HEK293 (cell line): ENCODE results near the gene RPL3.

Experiments used
- ATF2 ChIP-seq: fragments of 450-650 bp; formaldehyde crosslinking; IDR thresholded peaks from 2 replicates; pipeline ENCODE4 v1.5.1; 2016; ENCODE audit warnings: missing biosample characterization, missing genetic modification characterization, low read depth
- BCL11B ChIP-seq: fragments of 450-650 bp; formaldehyde crosslinking; IDR thresholded peaks from 2 replicates; pipeline ENCODE4 v1.5.1; 2016; ENCODE audit warnings: low read depth, missing biosample characterization, missing genetic modification characterization
- CTCF ChIP-seq: fragments of 450-650 bp; formaldehyde crosslinking; IDR thresholded peaks from 2 replicates; pipeline ENCODE4 v1.5.1; 2016; ENCODE audit warnings: missing biosample characterization, missing genetic modification characterization
- HOXA7 ChIP-seq: sonication (generic); formaldehyde crosslinking; IDR thresholded peaks from 2 replicates; pipeline ENCODE4 v1.8.1; 2022; ENCODE audit warnings: missing genetic modification reagents, borderline replicate concordance
- RBAK ChIP-seq: fragments of 450-650 bp; formaldehyde crosslinking; IDR thresholded peaks from 2 replicates; pipeline ENCODE4 v1.5.1; 2016; ENCODE audit warnings: missing biosample characterization, missing genetic modification characterization
- SCRT2 ChIP-seq: fragments of 450-650 bp; formaldehyde crosslinking; IDR thresholded peaks from 2 replicates; pipeline ENCODE4 v1.5.1; 2016; ENCODE audit warnings: missing biosample characterization, missing genetic modification characterization
- SETDB1 ChIP-seq: IDR thresholded peaks from one replicate; pipeline ENCODE4 v1.6.1; 2017; ENCODE audit warnings: mild to moderate bottlenecking, low read length, moderate library complexity, mixed read lengths; ENCODE audit not compliant: insufficient read length
- TCF7L2 ChIP-seq: IDR thresholded peaks from 2 replicates; pipeline ENCODE4 v1.6.1; 2011; ENCODE audit warnings: low read depth, mild to moderate bottlenecking, inconsistent platforms, low read length, moderate library complexity, borderline replicate concordance
- ZBTB11 ChIP-seq: fragments of 450-650 bp; formaldehyde crosslinking; conservative IDR thresholded peaks from 2 replicates; pipeline ENCODE4 v1.5.1; 2016; ENCODE audit warnings: low read depth, missing biosample characterization, missing genetic modification characterization
- ZBTB44 ChIP-seq: fragments of 450-650 bp; IDR thresholded peaks from 2 replicates; pipeline ENCODE4 v1.5.1; 2018; ENCODE audit warnings: missing biosample characterization, mild to moderate bottlenecking, missing genetic modification characterization
- ZFP37 ChIP-seq: fragments of 450-650 bp; formaldehyde crosslinking; IDR thresholded peaks from 2 replicates; pipeline ENCODE4 v1.5.1; 2016; ENCODE audit warnings: missing biosample characterization, missing genetic modification characterization
- ZNF140 ChIP-seq: fragments of 450-650 bp; formaldehyde crosslinking; IDR thresholded peaks from 2 replicates; pipeline ENCODE4 v1.5.1; 2016; ENCODE audit warnings: missing biosample characterization, missing genetic modification characterization
- ZNF146 ChIP-seq: fragments of 450-650 bp; formaldehyde crosslinking; IDR thresholded peaks from 2 replicates; pipeline ENCODE4 v1.5.1; 2016; ENCODE audit warnings: missing biosample characterization, missing genetic modification characterization
- ZNF16 ChIP-seq: fragments of 450-650 bp; formaldehyde crosslinking; IDR thresholded peaks from 2 replicates; pipeline ENCODE4 v1.5.1; 2016; ENCODE audit warnings: low read depth, missing biosample characterization, missing genetic modification characterization
- ZNF175 ChIP-seq: fragments of 450-650 bp; formaldehyde crosslinking; IDR thresholded peaks from 2 replicates; pipeline ENCODE4 v1.5.1; 2016; ENCODE audit warnings: missing biosample characterization, missing genetic modification characterization
- ZNF18 ChIP-seq: fragments of 450-650 bp; formaldehyde crosslinking; IDR thresholded peaks from 2 replicates; pipeline ENCODE4 v1.5.1; 2016; ENCODE audit warnings: missing biosample characterization, missing genetic modification characterization
- ZNF223 ChIP-seq: fragments of 450-650 bp; formaldehyde crosslinking; IDR thresholded peaks from 2 replicates; pipeline ENCODE4 v1.5.1; 2016; ENCODE audit warnings: missing biosample characterization, missing genetic modification characterization
- ZNF248 ChIP-seq: fragments of 450-650 bp; formaldehyde crosslinking; IDR thresholded peaks from 2 replicates; pipeline ENCODE4 v1.5.1; 2017; ENCODE audit warnings: missing biosample characterization, missing genetic modification characterization
- ZNF311 ChIP-seq: fragments of 450-650 bp; formaldehyde crosslinking; IDR thresholded peaks from 2 replicates; pipeline ENCODE4 v1.5.1; 2017; ENCODE audit warnings: missing biosample characterization, missing genetic modification characterization, borderline replicate concordance
- ZNF341 ChIP-seq: fragments of 450-650 bp; formaldehyde crosslinking; IDR thresholded peaks from 2 replicates; pipeline ENCODE4; 2016; ENCODE audit warnings: low read depth, missing biosample characterization, missing genetic modification characterization
- ZNF362 ChIP-seq: fragments of 450-650 bp; formaldehyde crosslinking; IDR thresholded peaks from 2 replicates; pipeline ENCODE4 v1.5.1; 2016; ENCODE audit warnings: missing biosample characterization, missing genetic modification characterization
- ZNF37A ChIP-seq: fragments of 450-650 bp; IDR thresholded peaks from 2 replicates; pipeline ENCODE4 v1.5.1; 2018; ENCODE audit warnings: missing biosample characterization, missing genetic modification characterization
- ZNF391 ChIP-seq: fragments of 450-650 bp; formaldehyde crosslinking; IDR thresholded peaks from 2 replicates; pipeline ENCODE4 v1.5.1; 2016; ENCODE audit warnings: low read depth, missing biosample characterization, missing genetic modification characterization, borderline replicate concordance
- ZNF501 ChIP-seq: fragments of 450-650 bp; formaldehyde crosslinking; IDR thresholded peaks from 2 replicates; pipeline ENCODE4 v1.5.1; 2016; ENCODE audit warnings: missing biosample characterization, missing genetic modification characterization
- ZNF529 ChIP-seq: fragments of 450-650 bp; formaldehyde crosslinking; IDR thresholded peaks from 2 replicates; pipeline ENCODE4 v1.5.1; 2017; ENCODE audit warnings: missing genetic modification characterization, missing biosample characterization; ENCODE audit not compliant: insufficient replicate concordance
- ZNF544 ChIP-seq: fragments of 450-650 bp; formaldehyde crosslinking; IDR thresholded peaks from 2 replicates; pipeline ENCODE4 v1.5.0; 2017; ENCODE audit warnings: missing biosample characterization, missing genetic modification characterization
- ZNF555 ChIP-seq: fragments of 450-650 bp; formaldehyde crosslinking; conservative IDR thresholded peaks from 2 replicates; pipeline ENCODE4 v1.5.1; 2017; ENCODE audit warnings: missing biosample characterization, mild to moderate bottlenecking, missing genetic modification characterization, inconsistent platforms
- ZNF571 ChIP-seq: fragments of 450-650 bp; formaldehyde crosslinking; IDR thresholded peaks from 2 replicates; pipeline ENCODE4 v1.5.0; 2017; ENCODE audit warnings: missing biosample characterization, missing genetic modification characterization
- ZNF585B ChIP-seq: fragments of 450-650 bp; formaldehyde crosslinking; IDR thresholded peaks from 2 replicates; pipeline ENCODE4 v1.5.1; 2016; ENCODE audit warnings: missing biosample characterization, missing genetic modification characterization
- ZNF777 ChIP-seq: fragments of 450-650 bp; formaldehyde crosslinking; IDR thresholded peaks from 2 replicates; pipeline ENCODE4 v1.5.1; 2017; ENCODE audit warnings: missing biosample characterization, missing genetic modification characterization, borderline replicate concordance
- ZNF843 ChIP-seq: fragments of 450-650 bp; formaldehyde crosslinking; IDR thresholded peaks from 2 replicates; pipeline ENCODE4 v1.5.1; 2016; ENCODE audit warnings: missing biosample characterization, missing genetic modification characterization

RPL3 gene

GRCh38 chr22:39292561-39293074 lies 26.8 kb downstream of the RPL3 start (continued):
- no peak for TF ChIP-seq RBAK (tag by site-specific recombination)
- TF ChIP-seq ZNF501 (tag by site-specific recombination): no peak
- TF ChIP-seq TCF7L2: no peak
- TF ChIP-seq ZNF341: no peak
- no peak for TF ChIP-seq ZNF223 (tag by site-specific recombination)
- peak; percentile 79 for TF ChIP-seq ZNF18
- no peak for TF ChIP-seq ZNF585B (tag by site-specific recombination)
- no peak for TF ChIP-seq ZNF311
- no peak for TF ChIP-seq ZFP37 (tag by site-specific recombination)
- TF ChIP-seq ZNF362: no peak
- TF ChIP-seq ZNF529: no peak
- no peak for TF ChIP-seq ZNF140 (tag by site-specific recombination)
- TF ChIP-seq ZNF843 (tag by site-specific recombination): no peak
- no peak for TF ChIP-seq ZNF555 (tag by site-specific recombination)
- TF ChIP-seq ZNF16 (tag by site-specific recombination): no peak
- TF ChIP-seq ZBTB11 (tag by site-specific recombination): no peak
- no peak for TF ChIP-seq ZNF175 (tag by site-specific recombination)
- no peak for TF ChIP-seq ZNF544 (tag by site-specific recombination)
- no peak for TF ChIP-seq ZNF391 (tag by site-specific recombination)
- no peak for TF ChIP-seq ZNF146 (tag by site-specific recombination)
- no peak for TF ChIP-seq ZNF248 (tag by site-specific recombination)
- no peak for TF ChIP-seq ATF2
- no peak for TF ChIP-seq SETDB1
- TF ChIP-seq ZNF571: no peak
- no peak for TF ChIP-seq ZNF37A (tag by site-specific recombination)
- no peak for TF ChIP-seq HOXA7 (CRISPR knock-in tag)
- no peak for TF ChIP-seq ZBTB44 (tag by site-specific recombination)
- TF ChIP-seq SCRT2 (tag by site-specific recombination): no peak
- no peak for TF ChIP-seq CTCF
- TF ChIP-seq BCL11B (tag by site-specific recombination): no peak
- no peak for TF ChIP-seq ZNF777
